ENCODE data around the gene MPG.

The MPG gene

DNA sequence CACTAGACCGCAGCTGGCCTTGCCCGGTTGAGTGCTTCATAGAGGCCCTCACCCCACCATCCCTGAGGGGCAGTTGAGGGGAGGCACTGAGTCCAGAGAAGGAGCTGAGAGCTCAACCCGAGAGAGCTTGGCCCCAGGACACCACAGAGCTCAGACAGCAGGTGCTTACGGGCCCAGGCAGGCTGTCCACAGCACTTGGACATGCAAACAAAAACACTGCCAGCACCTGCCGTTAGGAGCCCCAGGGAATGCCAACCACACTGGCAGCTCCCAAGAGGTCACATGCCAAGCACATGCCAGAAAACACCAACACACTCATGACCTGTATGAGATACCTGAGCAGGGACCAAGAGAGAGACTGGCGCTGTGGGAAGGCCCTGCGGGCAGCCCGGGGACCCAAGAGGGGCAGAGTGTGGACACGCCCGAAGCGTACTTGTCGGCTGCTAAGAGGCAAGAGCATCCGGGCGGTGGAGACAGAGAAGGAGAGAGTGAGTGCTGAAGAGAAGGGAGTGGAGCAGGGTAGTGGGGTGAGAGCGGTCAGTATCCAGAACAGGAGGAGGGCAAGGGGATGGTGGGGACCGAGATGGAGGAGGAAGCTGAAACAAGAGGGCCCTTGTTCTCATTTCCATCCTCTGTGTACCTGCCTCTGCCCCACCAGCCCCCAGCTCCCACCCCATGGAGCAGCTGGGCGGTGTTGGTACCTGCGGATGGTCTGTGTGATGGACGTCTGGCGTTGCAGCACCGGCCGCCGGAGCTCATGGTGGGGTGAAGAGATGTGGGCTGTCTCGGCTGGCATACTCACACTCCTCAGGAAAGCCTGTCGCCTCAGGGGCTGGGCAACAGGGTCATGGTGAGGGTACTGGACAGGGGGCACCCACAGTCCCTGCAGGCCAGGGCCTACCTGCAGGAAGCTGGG lies 13.8 kb upstream of the MPG start:
- in situ Hi-C loops (cut with MboI; ENCODE audit: low pct_unique_long_range_greater_than_20kb, low sequenced_read_pairs): no loop called here
- DNase-seq: no peak

DNA sequence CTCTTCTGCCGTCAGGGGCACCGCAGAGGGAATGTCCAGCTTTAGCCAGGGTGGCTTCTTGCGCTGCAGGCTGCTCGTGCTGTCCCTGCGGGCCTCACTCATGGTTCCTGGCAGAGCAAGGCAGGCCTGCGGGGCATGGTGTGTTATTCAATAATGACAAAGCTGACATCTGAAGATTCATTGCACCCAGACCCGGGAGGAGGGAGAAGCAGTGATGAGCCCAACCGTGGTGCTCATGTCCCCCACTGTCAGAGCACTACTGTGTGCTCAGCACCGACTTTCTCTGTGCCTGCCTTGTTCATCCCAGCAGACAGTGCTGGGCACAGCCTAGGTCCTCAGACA lies 13.1 kb upstream of the MPG start:
- in situ Hi-C loops (cut with MboI; ENCODE audit: low pct_unique_long_range_greater_than_20kb, low sequenced_read_pairs): no loop called here
- DNase-seq: no peak

DNA sequence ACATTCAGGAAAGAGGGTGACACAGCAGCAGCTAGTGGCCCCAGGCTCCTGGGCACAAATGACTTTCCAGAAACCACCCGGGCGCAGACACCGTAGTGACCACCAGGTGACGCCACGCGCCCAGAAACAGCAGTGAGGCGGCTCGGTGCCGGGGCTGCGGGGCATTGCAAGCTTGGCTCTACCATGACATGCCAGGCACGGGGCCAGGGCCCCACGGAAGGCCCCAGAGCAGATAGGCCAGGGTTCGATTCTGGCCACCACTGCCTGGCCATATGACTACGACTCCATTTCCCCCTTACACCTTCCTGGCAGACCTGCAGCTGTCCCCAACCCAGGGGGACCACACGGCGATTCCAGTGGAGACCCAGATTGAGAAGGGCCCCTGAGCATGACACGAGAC lies 12.3 kb upstream of the MPG start:
- DNase-seq: peak; percentile 89
- in situ Hi-C loops (cut with MboI; ENCODE audit: low pct_unique_long_range_greater_than_20kb, low sequenced_read_pairs): no loop called here

DNA sequence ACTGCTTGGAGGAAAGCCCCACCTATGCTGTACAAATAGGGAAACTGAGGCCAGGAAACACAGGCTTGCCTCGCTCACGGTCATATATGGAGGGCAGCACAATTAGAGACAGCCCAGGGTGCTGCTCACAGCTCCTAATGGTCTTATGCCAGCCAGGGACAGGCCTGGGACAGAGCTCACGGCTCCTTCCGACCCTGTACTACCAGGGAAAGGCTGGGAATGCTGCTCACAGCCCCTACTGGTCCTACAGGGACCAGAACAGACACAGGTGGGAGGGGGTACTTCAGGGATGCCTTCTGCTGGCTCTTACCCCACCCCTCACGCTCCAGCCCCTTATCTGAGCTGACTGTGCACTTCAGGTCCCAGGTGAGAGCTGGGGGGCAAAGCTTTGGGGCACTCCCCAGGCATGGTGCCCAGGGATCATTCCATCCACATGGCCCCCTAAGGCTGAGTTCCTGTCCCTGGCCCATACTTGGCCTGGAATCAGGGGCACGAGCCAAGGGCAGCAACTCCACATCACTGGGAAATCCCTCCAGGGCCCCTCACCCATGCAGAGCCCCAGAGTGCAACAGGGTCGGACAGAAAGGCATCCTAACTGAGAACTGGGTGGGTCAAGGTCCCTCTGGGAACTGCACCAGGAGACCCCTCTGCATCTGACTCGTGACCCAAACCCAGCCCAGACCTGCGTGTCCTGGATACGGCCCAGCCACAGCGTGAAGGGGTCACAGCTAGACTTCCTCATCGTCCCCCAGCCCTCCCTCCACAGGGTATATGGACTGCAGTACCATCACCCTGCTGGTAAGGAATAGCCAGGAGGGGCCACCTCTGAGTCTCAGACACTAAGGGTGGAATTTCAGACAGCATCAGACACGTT lies 11.5 kb upstream of the MPG start:
- in situ Hi-C loops (cut with MboI; ENCODE audit: low pct_unique_long_range_greater_than_20kb, low sequenced_read_pairs): no loop called here
- DNase-seq: no peak

DNA sequence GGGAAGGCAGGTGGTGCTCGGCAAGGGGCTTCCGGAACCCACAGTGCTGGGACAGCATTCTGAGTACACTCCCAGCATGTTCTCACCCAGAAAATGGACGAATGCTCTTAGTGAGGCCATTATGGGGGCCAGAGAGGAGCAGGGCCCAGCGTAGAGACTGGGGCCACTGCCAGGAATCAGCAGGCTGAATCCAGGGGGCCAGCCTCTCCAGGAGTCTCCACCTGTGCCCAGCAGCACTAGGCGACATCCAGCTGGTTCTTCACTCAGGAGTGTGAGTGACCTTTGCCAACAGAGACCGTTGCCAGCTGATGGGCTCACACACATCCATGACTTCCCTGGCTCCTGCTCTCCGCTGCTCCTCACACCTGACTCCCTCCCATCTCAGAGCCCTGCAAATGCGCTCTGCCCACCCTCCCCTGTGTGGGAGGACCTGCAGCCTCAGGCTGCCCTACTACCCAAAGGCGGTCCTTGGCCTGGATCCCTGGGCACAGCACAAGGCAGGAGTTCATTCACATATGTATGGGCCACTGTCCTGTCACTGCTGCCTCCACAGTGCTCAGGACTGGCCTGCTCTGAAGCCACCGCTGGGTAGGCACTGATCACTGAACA lies 10.7 kb upstream of the MPG start:
- DNase-seq: no peak
- in situ Hi-C loops (cut with MboI; ENCODE audit: low pct_unique_long_range_greater_than_20kb, low sequenced_read_pairs): no loop called here

DNA sequence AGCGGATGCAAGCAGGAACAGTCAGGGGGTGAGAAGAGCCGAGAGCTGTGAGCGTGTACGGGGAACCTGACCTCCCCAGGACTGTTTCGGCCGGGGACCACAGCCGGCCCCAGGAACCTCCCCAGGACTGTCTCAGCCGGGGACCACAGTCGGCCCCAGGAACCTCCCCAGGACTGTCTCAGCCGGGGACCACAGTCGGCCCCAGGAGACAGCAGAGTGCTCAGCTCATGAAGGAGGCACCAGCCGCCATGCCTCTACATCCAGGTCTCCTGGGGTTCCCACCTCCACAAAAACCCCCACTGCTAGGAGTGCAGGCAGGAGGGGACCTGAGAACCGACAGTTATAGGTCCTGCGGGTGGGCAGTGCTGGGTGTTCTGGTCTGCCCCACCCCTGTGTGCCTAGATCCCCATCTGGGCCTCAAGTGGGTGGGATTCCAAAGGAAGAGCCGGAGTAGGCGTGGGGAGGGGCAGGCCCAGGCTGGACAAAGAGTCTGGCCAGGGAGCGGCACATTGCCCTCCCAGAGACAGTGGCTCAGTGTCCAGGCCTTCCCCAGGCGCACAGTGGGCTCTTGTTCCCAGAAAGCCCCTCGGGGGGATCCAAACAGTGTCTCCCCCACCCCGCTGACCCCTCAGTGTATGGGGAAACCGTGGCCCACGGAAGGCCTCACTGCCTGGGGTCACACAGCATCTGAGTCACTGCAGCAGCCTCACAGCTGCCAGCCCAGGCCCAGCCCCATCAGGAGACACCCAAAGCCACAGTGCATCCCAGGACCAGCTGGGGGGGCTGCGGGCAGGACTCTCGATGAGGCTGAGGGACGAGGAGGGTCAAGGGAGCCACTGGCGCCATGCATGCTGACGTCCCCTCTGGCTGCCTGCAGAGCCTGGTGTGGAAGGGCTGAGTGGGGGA lies 9.9 kb upstream of the MPG start:
- in situ Hi-C loops (cut with MboI; ENCODE audit: low pct_unique_long_range_greater_than_20kb, low sequenced_read_pairs): no loop called here

DNA sequence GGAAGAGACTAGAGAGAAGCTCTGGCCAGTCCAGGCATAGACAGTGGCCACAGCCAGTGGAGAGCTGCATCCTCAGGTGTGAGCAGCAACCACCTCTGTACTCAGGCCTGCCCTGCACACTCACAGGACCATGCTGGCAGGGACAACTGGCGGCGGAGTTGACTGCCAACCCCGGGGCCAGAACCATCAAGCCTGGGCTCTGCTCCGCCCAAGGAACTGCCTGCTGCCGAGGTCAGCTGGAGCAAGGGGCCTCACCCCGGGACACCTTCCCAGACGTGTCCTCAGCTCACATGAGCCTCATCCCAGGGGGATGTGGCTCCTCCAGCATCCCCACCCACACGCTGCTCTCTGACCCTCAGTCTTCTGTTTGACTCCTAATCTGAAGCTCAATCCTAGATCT lies 8.8 kb upstream of the MPG start:
- in situ Hi-C loops (cut with MboI; ENCODE audit: low pct_unique_long_range_greater_than_20kb, low sequenced_read_pairs): no loop called here

More for the DNA sequence above, 9.9 kb upstream of the MPG start:
- DNase-seq: no peak

DNA sequence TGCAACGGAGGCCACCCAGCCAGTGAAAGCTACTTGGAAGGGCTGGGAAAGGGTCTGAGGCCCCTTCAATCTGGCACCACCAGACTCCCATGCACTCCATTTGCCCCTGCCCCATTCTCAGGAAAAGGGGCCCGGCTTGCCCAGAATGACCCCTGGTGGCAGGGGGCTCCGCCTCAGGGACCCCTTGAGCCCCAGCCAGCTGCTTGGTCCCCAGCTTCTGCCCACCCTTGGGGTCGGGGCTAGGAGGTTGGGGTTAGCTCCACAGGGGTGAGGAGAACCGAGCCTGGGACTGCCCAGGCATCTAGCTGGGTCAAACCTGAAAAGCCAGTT lies 6.8 kb upstream of the MPG start:
- in situ Hi-C loops (cut with MboI; ENCODE audit: low pct_unique_long_range_greater_than_20kb, low sequenced_read_pairs): no loop called here
- DNase-seq: no peak

More for the DNA sequence above, 8.8 kb upstream of the MPG start:
- no peak for DNase-seq

DNA sequence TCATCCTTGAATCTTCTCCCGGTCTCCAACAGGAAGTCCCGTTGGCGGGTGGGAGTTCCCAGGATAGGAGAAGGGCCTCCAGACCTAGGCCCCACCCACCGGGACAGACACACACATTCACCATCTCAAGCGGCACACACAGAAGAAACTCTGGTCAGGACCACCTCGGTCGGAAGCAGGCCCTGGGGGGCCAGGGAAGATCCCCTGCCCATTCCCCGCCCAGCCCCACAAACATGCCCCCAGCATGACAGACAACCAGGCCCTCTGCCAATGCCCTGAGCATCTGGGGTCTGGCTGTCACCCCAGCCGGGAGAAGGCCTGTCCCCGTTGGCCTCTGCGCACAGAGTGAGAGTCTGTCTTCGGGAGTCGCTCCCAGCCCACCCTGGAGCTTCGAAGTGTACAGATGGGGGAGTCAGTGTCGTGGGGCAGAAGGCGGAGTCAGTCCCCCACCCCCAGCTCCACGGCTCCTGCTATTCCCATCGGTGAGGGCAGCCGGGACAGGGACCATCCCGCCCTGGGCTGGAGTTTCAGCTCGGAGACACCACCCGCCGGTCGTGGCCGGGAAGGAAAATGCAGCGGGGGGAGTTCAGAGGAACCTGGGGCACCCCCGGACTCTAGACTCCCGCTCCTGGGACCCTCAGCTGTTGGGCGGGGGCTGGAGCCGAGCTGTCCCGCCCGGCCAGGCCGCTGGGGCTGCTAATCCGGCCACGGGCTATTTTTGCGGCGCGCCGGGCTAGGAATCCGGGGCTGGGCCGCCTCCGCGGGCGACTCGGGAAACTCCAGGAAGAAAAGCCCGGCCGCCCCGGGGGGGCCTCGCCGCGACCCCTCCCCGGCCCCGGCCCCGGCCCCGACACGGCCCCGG lies 6.3 kb upstream of the MPG start:
- in situ Hi-C loops (cut with MboI; ENCODE audit: low pct_unique_long_range_greater_than_20kb, low sequenced_read_pairs): no loop called here
- no peak for DNase-seq

DNA sequence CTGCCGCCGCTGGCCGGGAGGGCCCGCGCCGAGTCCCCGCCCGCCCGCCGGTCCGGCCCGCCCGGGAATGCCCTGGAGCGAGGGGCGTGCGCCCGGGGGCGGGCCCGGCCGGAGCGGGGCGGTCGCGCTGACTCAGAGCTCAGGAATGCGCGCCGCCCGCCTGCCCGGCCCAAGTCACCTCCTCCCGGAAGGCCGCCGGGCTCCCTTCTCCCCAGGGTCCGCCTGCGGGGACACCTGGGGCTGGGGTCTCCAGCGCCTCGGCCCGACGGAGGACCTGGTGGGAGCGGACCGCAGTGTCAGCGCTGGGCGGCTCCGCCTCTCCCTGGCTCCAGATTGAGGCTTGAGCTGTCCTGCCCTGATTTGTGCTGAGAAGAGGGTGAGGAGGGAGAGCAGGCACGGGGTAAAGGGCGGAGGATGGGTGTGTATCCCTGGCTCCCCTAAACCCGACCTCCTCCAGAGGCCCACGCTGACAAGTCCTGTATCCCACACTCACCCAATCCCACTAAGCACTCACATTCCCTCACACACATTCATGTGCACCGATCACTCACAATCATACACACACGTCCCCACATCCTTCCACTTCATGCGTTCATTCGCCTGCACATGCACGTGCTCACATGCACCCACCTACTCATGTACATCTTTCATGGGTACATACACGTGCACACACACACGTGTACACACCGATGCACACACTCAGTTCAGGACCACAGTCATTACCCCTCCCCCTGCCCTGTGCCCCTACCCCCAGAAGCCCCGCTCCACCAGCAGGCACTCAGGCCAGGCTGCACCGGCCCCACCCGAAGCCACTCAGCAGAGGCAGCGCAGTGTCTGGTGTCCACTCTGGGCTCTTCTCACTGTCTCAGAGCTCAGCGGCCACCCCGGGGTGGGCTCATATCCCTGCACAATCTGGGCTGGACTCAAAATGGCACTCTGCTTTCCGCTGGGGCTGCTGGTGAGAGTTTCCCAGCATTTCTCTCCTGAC lies 5.2 kb upstream of the MPG start, which contains the start of gene RHBDF1:
RHBDF1 (minus strand) TSS at position 71 of the 988 bp plus-strand sequence. CDS start 7,616 bp downstream, outside the sequence.
- in situ Hi-C loops (cut with MboI; ENCODE audit: low pct_unique_long_range_greater_than_20kb, low sequenced_read_pairs): no loop called here
- DNase-seq: no peak

DNA sequence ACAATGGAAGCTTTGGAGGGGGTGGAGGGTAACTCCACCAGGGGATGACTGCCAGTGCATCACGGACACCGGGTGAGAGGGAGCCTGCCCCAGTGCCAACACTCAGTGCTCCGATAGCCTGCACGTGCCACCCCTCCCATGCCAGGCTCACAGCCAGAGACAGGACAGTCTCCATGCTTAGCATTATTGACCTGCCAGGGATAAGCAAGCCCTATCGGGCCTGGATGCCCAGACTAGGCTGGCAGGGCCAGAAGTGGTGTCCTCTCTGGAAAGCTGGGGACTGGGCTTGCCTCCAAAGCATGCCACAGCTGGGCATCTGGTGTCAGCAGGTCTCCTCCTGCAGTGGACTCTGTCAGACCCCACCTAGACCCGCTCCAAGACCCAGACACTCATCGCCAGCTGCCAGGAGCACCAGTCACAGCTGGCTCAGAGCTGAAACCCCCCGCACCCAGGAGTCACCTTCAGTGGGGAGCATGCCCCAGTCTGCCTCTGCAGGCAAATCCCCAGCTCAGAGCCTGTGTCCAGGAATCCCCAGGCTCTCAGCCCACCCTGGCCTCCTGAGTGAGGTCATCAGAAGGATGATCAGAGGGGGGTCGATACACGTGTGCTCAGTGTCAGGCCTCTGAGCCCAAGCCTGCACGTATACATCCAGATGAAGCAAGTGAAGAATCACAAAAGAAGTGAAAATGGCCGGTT lies 3.8 kb upstream of the MPG start:
- in situ Hi-C loops (cut with MboI; ENCODE audit: low pct_unique_long_range_greater_than_20kb, low sequenced_read_pairs): no loop called here
- no peak for DNase-seq

DNA sequence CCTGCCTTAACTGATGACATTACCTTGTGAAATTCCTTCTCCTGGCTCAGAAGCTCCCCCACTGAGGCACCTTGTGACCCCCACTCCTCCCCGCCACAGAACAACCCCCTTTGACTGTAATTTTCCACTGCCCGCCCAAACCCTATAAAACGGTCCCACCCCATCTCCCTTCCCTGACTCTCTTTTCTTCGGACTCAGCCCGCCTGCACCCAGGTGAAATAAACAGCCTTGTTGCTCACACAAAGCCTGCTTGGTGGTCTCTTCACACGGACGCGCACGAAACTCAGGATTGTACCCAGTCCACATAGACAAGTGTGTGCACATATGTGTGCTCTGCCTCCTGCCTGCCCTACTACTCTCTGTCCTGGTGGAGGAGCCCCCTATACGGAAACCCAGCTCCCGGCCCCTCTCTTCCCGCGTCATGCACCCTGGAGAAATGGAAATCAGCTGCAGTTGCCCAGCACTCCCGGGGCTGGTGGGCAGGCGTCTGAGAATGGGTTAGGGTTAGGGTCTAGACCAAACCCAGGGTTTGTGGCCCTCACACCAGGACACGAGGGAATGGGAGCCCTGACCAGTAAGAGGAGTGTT lies 3.2 kb upstream of the MPG start:
- in situ Hi-C loops (cut with MboI; ENCODE audit: low pct_unique_long_range_greater_than_20kb, low sequenced_read_pairs): no loop called here
- DNase-seq: no peak

DNA sequence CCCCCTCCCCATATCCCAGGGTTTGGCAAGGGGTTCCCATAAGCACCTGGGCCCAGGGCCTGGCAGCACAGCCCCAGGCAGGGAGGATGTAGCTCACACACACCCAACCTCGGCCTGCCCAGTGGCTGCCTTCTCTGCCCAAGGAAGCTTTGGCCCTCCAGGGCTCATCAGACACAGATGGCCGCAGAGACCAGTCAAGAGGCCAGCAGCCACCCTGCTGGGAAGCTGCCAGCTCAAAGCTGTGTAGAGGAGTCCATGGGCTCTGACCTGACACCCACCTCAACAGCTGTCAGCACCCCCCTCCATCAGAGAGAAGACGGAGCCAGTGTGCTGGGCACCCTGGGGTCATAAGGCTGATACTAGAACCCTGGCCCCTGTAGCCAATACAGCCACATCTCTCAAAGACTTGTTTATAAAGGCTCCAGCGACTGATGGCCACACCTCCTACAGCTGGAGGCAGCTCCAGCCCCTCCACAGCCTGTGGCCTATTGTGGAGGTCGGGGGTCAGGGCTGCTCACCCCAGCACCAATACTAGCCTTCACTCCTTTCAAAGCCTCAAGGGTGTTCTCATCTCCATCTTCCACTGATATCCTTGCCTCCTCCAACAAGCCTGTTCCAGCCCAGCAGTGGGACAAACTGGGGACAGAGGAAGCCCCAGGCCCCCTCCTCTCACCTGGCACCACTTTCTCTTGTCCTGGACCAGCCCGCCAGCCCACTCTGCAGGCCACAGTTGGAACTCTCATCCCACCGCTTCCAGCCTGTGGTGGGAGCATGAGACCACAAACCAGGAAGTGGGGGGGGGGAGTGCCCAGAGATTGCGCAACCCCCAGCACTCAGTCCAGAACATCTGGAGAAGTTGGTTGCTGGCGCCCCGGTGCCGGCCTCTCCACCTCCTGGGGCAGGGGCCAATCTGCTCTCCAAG lies 2.2 kb upstream of the MPG start:
- in situ Hi-C loops (cut with MboI; ENCODE audit: low pct_unique_long_range_greater_than_20kb, low sequenced_read_pairs): no loop called here
- peak; percentile 97 for DNase-seq

DNA sequence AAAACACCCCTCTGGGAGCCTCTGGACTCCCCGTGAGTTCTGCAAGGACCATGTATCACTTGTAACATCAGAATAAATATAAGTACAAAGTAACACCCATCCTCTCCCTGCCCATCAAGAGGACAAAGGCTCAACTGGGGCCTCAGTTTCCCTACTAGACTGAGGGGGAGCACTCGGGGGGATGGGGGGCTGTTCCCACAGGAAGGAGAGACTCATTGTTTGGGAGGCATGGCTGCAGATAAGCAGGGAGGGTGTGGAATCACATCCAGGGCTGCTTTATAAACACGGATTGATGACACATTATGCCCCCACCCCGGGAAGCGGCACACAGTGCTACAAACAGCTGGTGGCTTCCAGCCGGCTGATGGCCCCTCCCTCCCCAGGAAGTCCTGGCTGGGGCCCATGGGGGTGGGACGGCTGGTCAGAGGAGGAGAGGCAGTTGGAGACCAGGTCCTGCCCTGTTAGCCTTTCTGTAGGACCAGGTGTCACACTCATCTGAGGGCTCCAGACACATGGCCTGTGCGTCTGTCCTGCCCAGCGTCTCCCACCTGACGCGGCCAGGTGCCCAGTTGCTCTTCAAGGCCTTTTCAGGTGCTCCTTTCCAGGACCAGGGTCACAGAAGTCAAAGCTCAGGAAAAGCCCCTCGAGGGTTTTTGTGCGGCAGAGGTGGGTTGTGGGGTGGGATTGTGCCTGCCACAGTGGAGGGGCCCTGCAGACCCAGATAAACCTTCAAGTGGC lies 1.3 kb upstream of the MPG start:
- in situ Hi-C loops (cut with MboI; ENCODE audit: low pct_unique_long_range_greater_than_20kb, low sequenced_read_pairs): no loop called here
- peak; percentile 48 for DNase-seq

Measured in KBM-7 (cell line).